ENCODE results near the gene PLEKHA4.

PLEKHA4 gene

GRCh38 chr19:48861313-48861712 lies 7.1 kb downstream of the PLEKHA4 start:
- H3K79me2 ChIP-seq: no peaks in the 10 kb centered on the region
- TF ChIP-seq CTCF (IDR thresholded peaks at IDR 0.05): no peak
- H3K27ac ChIP-seq: no peak overlapping the region
- H3K36me3 ChIP-seq (ENCODE audit: control insufficient read depth, insufficient read depth, low read length): no peaks in the 10 kb centered on the region
- H3K4me1 ChIP-seq: no peaks in the 10 kb centered on the region
- no peak overlapping the region for H3K9ac ChIP-seq
- H3K27me3 ChIP-seq (ENCODE audit: control insufficient read depth, insufficient read depth, low read length): no peaks in the 10 kb centered on the region
- H3K9me3 ChIP-seq (ENCODE audit: control insufficient read depth, low read length): no peaks in the 10 kb centered on the region
- no peak overlapping the region for H2AFZ ChIP-seq
- H3K4me2 ChIP-seq (ENCODE audit: low read length): no peak overlapping the region
- no peak overlapping the region for H3K4me3 ChIP-seq (ENCODE audit: low read depth, low read length)

- Histone ChIP-seq H3K4me3 (ENCODE audit: low read depth, low read length) (no peak overlapping the region), H3K36me3 (ENCODE audit: control insufficient read depth, insufficient read depth, low read length) (no peaks in the 10 kb centered on the region), H3K4me1 (no peaks in the 10 kb centered on the region), H3K27me3 (ENCODE audit: control insufficient read depth, insufficient read depth, low read length) (no peaks in the 10 kb centered on the region), H3K9me3 (ENCODE audit: control insufficient read depth, low read length) (no peaks in the 10 kb centered on the region), H3K4me2 (ENCODE audit: low read length) (peak overlapping the region; percentile 69), H3K79me2 (no peaks in the 10 kb centered on the region), H3K27ac (no peak overlapping the region), H3K9ac (no peak overlapping the region), H2AFZ (no peak overlapping the region)
- TF ChIP-seq CTCF (IDR thresholded peaks at IDR 0.05): no peak
Observed at GRCh38 chr19:48859711-48860572, 8.5 kb downstream of the PLEKHA4 start.

- Histone ChIP-seq H3K4me1 (no peaks in the 10 kb centered on the region), H3K79me2 (no peaks in the 10 kb centered on the region), H3K4me2 (ENCODE audit: low read length) (peak overlapping the region; percentile 69), H3K9ac (no peak overlapping the region), H3K36me3 (ENCODE audit: control insufficient read depth, insufficient read depth, low read length) (no peaks in the 10 kb centered on the region), H3K27me3 (ENCODE audit: control insufficient read depth, insufficient read depth, low read length) (no peaks in the 10 kb centered on the region), H2AFZ (peak overlapping the region; percentile 11), H3K27ac (no peak overlapping the region), H3K4me3 (ENCODE audit: low read depth, low read length) (peak overlapping the region; percentile 32), H3K9me3 (ENCODE audit: control insufficient read depth, low read length) (no peaks in the 10 kb centered on the region)
- no peak for TF ChIP-seq CTCF (IDR thresholded peaks at IDR 0.05)
Observed at GRCh38 chr19:48858984-48859710, 9.3 kb downstream of the PLEKHA4 start.

GRCh38 chr19:48856921-48857320 lies 11.5 kb downstream of the PLEKHA4 start:
- H3K4me2 ChIP-seq (ENCODE audit: low read length): no peak overlapping the region
- no peak overlapping the region for H3K27ac ChIP-seq
- no peak overlapping the region for H3K4me3 ChIP-seq (ENCODE audit: low read depth, low read length)
- H3K36me3 ChIP-seq (ENCODE audit: control insufficient read depth, insufficient read depth, low read length): no peaks in the 10 kb centered on the region
- H3K9me3 ChIP-seq (ENCODE audit: control insufficient read depth, low read length): no peaks in the 10 kb centered on the region
- H3K4me1 ChIP-seq: no peaks in the 10 kb centered on the region
- H3K79me2 ChIP-seq: no peaks in the 10 kb centered on the region
- no peaks in the 10 kb centered on the region for H3K27me3 ChIP-seq (ENCODE audit: control insufficient read depth, insufficient read depth, low read length)
- H2AFZ ChIP-seq: no peak overlapping the region
- TF ChIP-seq CTCF (IDR thresholded peaks at IDR 0.05): no peak
- no peak overlapping the region for H3K9ac ChIP-seq
